ENCODE measurements around the gene LHPP. TPM values are rescaled to one million over a fixed set of nuclear protein-coding genes. Genes with fewer than 3 reads are reported as not detected.

Gene LHPP
- total RNA-seq, 2 donors from 2014 or later: 7.4 to 10.6 TPM

DNA sequence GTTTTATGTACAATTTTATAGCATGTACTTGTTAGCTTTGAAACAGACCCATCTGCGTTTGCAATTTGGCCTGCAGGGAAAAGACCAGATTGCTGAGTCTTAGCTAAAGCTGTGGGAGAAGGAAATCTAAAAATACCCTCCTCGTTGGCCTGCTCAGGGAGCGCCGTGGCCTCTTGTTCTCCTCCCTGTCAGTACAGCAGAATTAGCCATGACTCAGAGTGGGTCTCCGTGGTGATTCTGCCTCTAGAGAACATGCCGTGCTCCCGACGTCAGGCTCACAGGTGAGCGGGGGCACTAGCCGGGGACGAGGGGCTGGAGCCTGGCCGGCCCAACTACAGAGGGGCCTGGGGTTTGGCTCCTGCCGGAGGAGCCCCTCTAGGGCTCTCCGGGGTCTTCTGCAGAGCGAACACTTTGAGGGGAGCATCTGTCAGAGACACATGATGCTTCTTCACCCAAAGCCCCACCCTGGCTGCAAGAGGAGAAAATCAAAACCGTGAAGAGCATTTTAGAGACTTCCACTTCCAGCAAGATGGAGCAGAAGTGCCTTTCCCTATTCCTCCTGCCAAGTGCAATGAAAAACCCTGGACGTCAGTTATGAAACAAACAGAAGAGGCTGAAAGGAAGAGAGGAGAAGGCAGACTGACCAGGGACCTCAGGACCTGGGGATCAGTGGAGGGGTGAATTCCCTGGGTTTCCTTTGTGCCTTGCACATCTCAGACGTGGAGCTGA, 98.9 kb downstream of the LHPP start:
- Mint-ChIP-seq H3K4me1 (no peaks in the 10 kb centered on the region), H3K9me3 (no peaks in the 10 kb centered on the region)

DNA sequence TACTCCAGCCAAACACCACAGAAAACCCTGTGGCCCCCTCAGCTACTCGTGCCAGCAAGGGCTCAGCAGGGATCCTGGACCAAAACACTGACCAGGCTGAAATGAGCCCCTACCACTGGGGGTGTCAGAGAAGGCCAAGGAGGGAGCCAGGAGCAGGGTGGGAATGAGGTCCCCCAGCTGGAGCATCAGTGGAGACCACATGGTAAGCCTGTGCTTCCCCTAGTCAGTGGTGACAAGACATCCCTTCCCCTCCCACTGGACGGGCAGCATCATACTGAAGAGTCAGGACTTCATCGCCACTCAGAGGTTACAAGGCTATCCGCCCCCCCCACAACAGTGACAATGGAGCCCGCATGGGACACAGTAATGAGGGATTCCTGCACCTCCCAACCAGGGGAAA, 99.6 kb downstream of the LHPP start:
- no peaks in the 10 kb centered on the region for H3K27me3 Mint-ChIP-seq
- no peak overlapping the region for H3K4me3 Mint-ChIP-seq
- peak overlapping the region; percentile 10 for H3K27ac Mint-ChIP-seq
- no peak for ATAC-seq (replicated peaks)
- H3K36me3 Mint-ChIP-seq (ENCODE audit: low read depth): no peaks in the 10 kb centered on the region
- no peaks in the 10 kb centered on the region for H3K9me3 Mint-ChIP-seq
- no peaks in the 10 kb centered on the region for H3K4me1 Mint-ChIP-seq

More for the DNA sequence above, 98.9 kb downstream of the LHPP start:
- no peak overlapping the region for H3K27ac Mint-ChIP-seq
- ATAC-seq (replicated peaks): no peak
- no peaks in the 10 kb centered on the region for H3K27me3 Mint-ChIP-seq
- H3K36me3 Mint-ChIP-seq (ENCODE audit: low read depth): no peaks in the 10 kb centered on the region
- H3K4me3 Mint-ChIP-seq: no peak overlapping the region

DNA sequence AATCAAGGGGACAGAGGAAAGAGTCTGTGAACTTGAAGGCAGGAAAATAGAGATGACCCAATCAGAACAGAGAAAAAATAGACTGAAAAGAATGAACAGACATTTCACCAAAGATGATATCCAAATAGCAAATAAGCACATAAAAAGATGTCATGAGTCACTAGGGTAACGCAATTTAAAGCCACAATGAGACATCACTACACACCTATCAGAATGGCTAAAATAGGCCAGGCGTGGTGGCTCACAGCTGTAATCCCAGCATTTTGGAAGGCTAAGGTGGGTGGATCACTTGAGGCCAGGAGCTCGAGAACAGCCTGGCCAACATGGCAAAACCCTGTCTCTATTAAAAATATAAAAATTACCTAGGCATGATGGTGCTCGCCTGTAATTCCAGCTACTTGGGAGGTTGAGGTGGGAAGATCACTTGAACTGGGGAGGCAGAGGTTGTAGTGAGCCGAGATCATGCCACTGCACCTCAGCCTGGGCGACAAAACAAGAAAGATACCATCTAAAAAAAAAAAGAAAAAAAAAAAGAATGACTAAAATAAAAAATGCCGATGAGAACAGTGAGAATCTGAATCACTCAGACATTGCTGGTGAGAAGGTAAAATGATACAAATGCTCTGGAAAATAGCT, 100.9 kb downstream of the LHPP start:
- no peaks in the 10 kb centered on the region for H3K36me3 Mint-ChIP-seq (ENCODE audit: low read depth)
- no peak overlapping the region for H3K4me3 Mint-ChIP-seq
- peak; percentile 39 for ATAC-seq (replicated peaks)
- H3K4me1 Mint-ChIP-seq: no peaks in the 10 kb centered on the region
- H3K27me3 Mint-ChIP-seq: no peaks in the 10 kb centered on the region
- H3K9me3 Mint-ChIP-seq: no peaks in the 10 kb centered on the region
- no peak overlapping the region for H3K27ac Mint-ChIP-seq

DNA sequence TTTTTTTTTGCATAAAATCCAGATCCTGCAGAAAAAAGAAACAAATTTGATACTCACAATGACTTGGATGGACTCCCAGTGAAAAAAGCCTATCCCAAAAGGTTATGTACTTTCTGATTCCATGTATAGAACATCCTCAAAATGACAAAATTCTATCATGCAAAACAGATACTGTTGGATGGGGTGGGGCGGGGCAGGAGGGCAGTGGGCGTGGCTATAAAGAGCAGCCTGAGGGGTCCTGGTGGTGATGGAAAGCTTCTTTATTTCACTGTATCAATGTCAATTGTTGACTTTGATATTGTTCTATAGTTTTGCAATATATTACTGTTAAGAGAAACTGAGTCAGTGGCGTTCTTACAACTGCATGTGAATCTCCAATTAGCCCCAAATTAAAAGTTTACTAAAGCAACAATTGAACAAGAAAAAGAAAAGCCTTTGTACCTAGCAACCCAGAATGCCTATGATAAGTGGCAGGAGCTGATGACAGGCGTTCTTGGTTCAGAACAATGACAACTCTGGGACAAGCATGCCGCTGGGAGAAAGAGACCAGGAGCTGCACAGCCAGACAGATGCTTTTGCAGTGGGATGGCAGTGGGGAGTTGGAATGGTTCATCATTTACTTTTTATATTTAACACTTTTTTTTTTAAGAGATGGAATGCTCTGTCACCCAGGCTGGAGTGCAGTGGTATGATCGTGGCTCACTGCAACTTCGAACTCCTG, 101.9 kb downstream of the LHPP start:
- Mint-ChIP-seq H3K4me1 (no peaks in the 10 kb centered on the region), H3K36me3 (ENCODE audit: low read depth) (no peaks in the 10 kb centered on the region), H3K9me3 (no peaks in the 10 kb centered on the region), H3K27ac (no peak overlapping the region), H3K4me3 (no peak overlapping the region), H3K27me3 (no peaks in the 10 kb centered on the region)
- ATAC-seq (replicated peaks): no peak

DNA sequence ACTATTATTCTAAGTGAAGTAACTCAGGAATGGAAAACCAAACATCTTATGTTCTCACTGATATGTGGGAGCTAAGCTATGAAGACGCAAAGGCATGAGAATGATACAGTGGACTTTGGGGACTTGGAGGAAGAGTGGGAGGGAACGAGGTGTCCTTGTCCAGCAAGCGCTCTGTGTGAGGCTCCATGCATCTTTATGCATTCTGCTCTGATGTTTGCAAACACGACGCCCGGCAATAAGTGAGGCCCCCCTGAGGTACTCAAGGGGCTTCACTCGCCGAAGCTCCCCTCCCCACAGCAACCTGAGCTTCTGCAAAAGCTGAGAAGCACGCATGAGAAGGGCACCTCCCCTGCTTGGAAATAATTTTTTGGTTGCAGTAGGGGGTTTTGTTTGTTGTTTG, 103.3 kb downstream of the LHPP start:
- Mint-ChIP-seq H3K27ac (no peak overlapping the region), H3K9me3 (no peaks in the 10 kb centered on the region), H3K4me1 (no peaks in the 10 kb centered on the region), H3K27me3 (no peaks in the 10 kb centered on the region), H3K4me3 (no peak overlapping the region), H3K36me3 (ENCODE audit: low read depth) (no peaks in the 10 kb centered on the region)
- ATAC-seq (replicated peaks): no peak

DNA sequence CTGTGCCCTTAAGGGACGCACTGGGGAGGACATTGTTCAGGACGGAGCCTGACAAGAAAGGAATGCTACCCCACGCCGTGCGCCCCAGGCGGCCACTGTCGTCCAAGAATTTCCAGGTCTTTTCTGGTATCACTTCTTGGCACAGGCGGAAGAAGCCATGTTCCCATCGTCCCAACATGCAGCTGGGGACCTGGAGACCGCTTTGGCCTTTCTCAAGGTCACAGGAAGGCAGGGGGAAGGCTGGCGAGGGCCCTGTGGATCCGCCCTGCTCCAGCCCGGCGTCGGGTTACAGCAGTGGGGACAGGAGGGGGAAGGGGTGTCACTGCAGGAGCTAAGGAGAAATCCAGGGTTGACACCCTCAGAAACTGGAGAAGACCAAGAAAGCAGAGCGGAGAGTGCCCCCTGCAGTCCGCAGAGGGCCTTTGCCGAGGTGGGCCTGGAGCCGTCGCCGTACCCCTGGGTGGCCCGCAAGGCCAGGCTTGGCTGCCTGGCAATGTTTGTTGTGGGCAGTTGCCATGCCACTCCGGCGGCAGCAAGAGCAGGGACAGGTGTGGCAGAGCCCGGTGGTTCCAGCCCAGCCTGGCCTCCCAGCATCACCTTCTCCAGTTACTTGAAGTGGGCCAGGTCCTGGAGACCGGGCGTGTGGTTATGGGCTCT, 104.1 kb downstream of the LHPP start:
- no peak overlapping the region for H3K27ac Mint-ChIP-seq
- no peaks in the 10 kb centered on the region for H3K9me3 Mint-ChIP-seq
- no peaks in the 10 kb centered on the region for H3K27me3 Mint-ChIP-seq
- no peaks in the 10 kb centered on the region for H3K4me1 Mint-ChIP-seq
- no peak for ATAC-seq (replicated peaks)
- H3K4me3 Mint-ChIP-seq: no peak overlapping the region
- no peaks in the 10 kb centered on the region for H3K36me3 Mint-ChIP-seq (ENCODE audit: low read depth)

DNA sequence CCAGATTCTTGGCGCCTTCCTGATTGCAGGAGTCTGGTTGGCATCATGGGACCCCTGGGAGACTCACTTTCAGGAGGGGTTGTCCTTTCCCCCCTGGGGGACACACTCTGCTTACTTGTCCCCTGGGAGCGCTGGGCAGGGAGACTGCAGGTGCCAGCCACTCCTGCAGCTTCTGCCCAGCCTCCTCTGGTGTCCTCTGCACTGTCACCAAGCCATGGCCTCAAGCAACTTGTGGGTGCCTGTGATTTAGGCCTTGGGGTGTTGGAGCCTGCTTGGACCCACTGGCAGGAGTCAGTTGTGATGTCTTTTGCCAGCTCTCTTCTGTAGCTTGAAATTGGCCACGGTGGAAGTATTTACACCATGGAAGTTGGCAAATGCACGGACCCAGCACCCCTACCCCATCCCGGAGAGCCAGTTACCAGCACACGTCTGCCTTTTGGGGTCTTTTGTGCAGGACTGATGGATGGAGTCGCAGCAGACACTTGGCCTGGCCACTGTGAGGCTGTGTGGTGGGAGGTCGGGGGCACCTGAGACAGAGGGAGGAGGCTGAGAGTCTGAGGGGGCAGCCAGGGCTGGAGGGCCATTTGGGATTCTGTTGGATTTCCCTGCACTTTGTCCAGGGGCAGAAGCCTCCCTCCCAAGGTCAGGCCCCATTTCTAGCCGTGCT, 104.7 kb downstream of the LHPP start:
- ATAC-seq (replicated peaks): no peak
- no peak overlapping the region for H3K4me3 Mint-ChIP-seq
- H3K36me3 Mint-ChIP-seq (ENCODE audit: low read depth): no peaks in the 10 kb centered on the region
- no peaks in the 10 kb centered on the region for H3K27me3 Mint-ChIP-seq
- no peaks in the 10 kb centered on the region for H3K4me1 Mint-ChIP-seq
- no peak overlapping the region for H3K27ac Mint-ChIP-seq
- no peaks in the 10 kb centered on the region for H3K9me3 Mint-ChIP-seq

DNA sequence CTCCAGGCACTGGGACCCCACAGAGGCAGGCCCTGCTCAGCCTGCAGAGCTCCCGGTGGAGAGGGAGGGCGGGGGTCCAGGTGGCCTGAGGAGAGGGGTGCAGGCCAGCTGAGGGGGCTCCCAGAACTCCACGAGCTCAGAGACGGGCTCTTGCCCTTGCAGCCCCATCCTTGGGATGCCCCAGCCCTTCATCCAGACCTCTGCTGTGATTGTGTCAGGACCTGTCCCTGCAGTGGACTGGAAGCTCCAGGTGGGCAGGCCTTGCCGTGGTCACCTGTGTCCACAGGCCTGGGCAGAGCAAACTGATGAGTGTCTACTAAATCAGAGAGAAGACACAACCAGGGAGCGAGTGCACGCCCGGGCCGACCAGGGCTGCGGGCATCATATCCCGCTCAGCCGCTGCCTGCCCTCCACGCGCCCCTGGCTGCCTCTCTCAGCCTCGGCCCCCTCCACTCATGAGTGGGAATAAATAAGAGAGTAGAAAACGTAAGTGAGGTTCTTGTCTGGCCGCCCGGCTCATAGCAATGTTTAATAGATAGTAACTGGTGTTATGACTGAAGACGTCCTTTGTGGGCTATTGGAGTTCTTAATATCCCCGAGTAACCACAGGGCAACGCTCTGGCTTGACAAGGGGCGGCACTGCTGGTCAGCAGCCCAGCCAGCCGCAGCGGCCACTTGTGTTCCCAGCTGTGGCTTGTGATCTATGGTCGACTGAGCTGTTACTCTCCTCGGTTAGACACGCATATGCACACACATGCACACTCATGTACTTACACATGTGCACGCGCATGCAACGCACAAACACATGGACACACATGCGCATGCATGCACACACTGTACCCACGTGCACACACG, 105.6 kb downstream of the LHPP start:
- Mint-ChIP-seq H3K27me3 (no peaks in the 10 kb centered on the region), H3K36me3 (ENCODE audit: low read depth) (no peaks in the 10 kb centered on the region), H3K27ac (no peak overlapping the region), H3K9me3 (no peaks in the 10 kb centered on the region), H3K4me3 (no peak overlapping the region), H3K4me1 (no peaks in the 10 kb centered on the region)
- no peak for ATAC-seq (replicated peaks)

DNA sequence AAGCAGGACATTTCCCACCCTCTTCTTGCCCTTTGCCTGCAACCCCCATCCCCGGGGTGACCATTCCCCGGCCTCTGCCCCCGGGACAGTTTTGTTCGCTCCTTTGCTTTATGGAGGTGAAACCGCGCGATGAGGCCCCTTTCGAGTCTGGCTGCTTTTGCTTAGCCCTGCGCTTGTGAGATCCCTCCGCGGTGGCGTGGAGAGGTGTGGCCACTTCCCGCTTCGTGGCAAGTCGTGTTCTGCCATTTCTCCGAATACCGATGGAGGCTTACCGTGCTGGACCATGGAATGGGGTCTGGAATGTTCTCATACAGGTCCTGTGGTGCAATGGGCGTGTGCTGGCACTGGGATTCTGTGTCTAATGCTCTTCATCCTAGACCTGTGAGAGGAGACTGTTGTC, 106.7 kb downstream of the LHPP start:
- Mint-ChIP-seq H3K27me3 (no peaks in the 10 kb centered on the region), H3K27ac (no peak overlapping the region), H3K36me3 (ENCODE audit: low read depth) (no peaks in the 10 kb centered on the region), H3K4me1 (no peaks in the 10 kb centered on the region), H3K9me3 (no peaks in the 10 kb centered on the region), H3K4me3 (no peak overlapping the region)
- no peak for ATAC-seq (replicated peaks)

DNA sequence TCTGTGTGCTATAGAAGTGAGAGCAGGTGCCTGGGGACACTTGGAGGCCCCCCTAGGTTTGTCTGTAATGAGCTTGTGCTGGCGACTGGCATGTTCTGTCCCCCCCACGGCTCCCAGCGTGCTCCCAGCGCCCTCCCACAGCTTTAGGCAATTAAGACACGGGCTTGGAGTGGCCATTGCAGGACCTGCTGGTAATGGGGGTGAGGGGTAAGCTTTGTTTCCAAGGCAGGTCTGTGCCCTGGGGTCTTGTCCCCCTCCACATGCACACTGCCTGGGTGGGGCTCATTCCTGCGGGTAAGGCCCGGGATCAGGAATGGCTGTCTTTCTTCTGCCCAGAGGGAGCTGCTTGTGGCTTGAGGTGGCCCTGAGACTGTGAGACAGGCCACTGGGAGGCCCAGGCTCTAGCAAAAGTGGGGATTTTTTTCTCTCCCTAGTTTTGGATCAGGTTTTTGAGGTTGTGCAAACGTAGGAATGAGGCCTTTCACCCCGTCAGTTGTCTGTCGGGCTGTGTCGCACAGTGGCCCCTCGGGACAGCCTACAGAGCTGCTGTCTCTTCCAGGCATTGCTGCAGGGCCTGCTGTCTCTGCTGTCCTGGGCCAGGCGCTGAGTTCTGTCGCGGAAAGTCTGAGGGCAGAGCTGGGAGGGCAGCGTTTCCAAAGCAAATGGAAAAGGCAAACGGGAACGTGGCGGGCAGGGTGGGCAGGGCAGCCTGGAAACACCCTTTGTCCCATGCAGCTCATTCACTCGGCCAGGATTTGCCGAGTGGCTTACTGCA, 107.4 kb downstream of the LHPP start:
- Mint-ChIP-seq H3K9me3 (no peaks in the 10 kb centered on the region), H3K27ac (no peak overlapping the region), H3K36me3 (ENCODE audit: low read depth) (no peaks in the 10 kb centered on the region), H3K4me1 (no peaks in the 10 kb centered on the region), H3K4me3 (no peak overlapping the region), H3K27me3 (no peaks in the 10 kb centered on the region)
- no peak for ATAC-seq (replicated peaks)

DNA sequence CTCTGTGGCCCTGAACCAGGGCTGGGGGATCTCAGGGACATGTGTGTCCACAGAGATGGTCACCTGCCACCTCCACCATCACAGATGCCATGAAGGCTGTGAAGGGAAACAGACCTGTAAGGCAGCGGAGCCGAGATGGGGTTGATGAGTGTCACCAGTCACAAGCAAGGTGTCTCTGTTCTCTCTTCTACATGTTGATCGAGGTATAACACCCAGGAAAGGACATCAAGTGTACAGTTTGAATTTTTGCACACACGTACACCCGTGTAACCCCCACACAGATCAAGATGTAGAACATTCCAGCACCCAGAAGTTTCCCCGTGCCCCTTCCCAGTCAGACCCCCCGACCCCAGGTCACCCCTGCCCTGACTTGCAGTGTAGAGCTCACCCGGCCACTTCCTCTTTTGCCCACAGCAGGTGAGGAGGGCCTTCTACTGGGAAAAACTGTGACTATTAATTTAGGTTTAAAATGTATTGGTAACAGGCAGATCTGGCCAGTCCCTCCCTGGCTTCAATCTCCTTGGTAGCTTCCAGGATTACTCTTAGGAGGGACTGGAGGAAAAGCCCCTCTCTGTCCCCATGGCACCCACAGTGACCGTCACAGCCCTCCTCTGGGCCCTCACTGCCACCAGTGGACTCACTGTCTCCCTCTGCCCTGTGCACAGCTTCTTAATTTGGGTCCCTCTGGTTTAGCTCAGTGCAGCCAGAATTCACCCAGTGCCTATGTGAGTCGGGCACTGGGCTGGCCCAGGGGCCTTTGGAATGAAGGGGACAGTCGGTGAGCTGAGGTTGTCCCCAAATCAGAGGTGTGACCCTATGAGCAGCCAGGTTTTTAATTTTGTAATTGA, 108.2 kb downstream of the LHPP start:
- ATAC-seq (replicated peaks): no peak
- Mint-ChIP-seq H3K27me3 (no peaks in the 10 kb centered on the region), H3K36me3 (ENCODE audit: low read depth) (no peaks in the 10 kb centered on the region), H3K4me1 (no peaks in the 10 kb centered on the region), H3K27ac (no peak overlapping the region), H3K9me3 (no peaks in the 10 kb centered on the region), H3K4me3 (no peak overlapping the region)

DNA sequence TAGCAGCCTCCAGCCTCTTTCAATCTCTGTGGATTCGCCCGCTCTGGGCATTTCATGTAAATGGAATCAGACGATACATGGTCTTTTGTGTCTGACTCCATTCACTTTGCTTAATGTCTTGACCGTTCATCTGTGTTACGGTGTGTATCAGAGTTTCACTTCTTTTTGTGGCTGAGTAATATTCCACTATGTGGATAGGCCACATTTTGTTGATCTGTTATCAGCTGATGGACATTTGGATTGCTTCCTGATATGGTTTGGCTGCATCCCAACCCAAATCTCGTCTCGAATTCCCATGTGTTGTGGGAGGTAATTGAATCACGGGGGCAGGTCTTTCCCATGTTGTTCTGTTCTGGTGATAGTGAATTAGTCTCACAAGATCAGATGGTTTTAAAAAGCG, 109.0 kb downstream of the LHPP start:
- H3K9me3 Mint-ChIP-seq: no peaks in the 10 kb centered on the region
- H3K4me3 Mint-ChIP-seq: no peak overlapping the region
- no peaks in the 10 kb centered on the region for H3K27me3 Mint-ChIP-seq
- H3K36me3 Mint-ChIP-seq (ENCODE audit: low read depth): no peaks in the 10 kb centered on the region
- H3K27ac Mint-ChIP-seq: no peak overlapping the region
- no peak for ATAC-seq (replicated peaks)
- H3K4me1 Mint-ChIP-seq: no peaks in the 10 kb centered on the region
